HepG2 (cell line): ENCODE measurements around the gene ZKSCAN4. TPM values are rescaled to one million over a fixed set of nuclear protein-coding genes. Genes with fewer than 3 reads are reported as not detected.

Experiments
- ATF6 ChIP-seq: sonication (generic); formaldehyde crosslinking; conservative IDR thresholded peaks from 2 replicates; pipeline ENCODE4 v1.4.0; 2020; ENCODE audit warnings: missing genetic modification reagents
- CC2D1A ChIP-seq: sonication (generic); formaldehyde crosslinking; IDR thresholded peaks from 2 replicates; pipeline ENCODE4 v1.8.1; 2023; ENCODE audit warnings: mild to moderate bottlenecking, missing genetic modification reagents
- CERS6 ChIP-seq: sonication (generic); formaldehyde crosslinking; IDR thresholded peaks from 2 replicates; pipeline ENCODE4 v1.5.0; 2020; ENCODE audit warnings: missing genetic modification reagents
- GLI4 ChIP-seq: sonication (generic); formaldehyde crosslinking; IDR thresholded peaks from 2 replicates; pipeline ENCODE4 v1.5.1; 2020; ENCODE audit warnings: missing genetic modification reagents, mild to moderate bottlenecking, moderate library complexity, borderline replicate concordance
- JUND ChIP-seq: sonication (generic); formaldehyde crosslinking; IDR thresholded peaks from 2 replicates; pipeline ENCODE4 v1.8.0; 2022; ENCODE audit warnings: mild to moderate bottlenecking, missing genetic modification reagents
- KDM2A ChIP-seq: sonication (generic); formaldehyde crosslinking; IDR thresholded peaks from 2 replicates; pipeline ENCODE4 v1.4.0; 2020; ENCODE audit warnings: low read depth, missing genetic modification reagents, borderline replicate concordance
- KLF12 ChIP-seq: sonication (generic); formaldehyde crosslinking; IDR thresholded peaks from 2 replicates; pipeline ENCODE4 v1.4.0; 2020; ENCODE audit warnings: missing genetic modification reagents, borderline replicate concordance
- MXD4 ChIP-seq: IDR thresholded peaks from 2 replicates; pipeline ENCODE4 v1.6.1; 2016; ENCODE audit warnings: mild to moderate bottlenecking, missing biosample characterization, missing genetic modification reagents
- NPAS2 ChIP-seq: sonication (generic); formaldehyde crosslinking; IDR thresholded peaks from 2 replicates; pipeline ENCODE4 v1.8.0; 2022; ENCODE audit warnings: mild to moderate bottlenecking, missing genetic modification reagents, borderline replicate concordance
- PTBP1 ChIP-seq: fragments of 200-400 bp; formaldehyde crosslinking; IDR thresholded peaks from 2 replicates; pipeline ENCODE4 v1.6.1; 2018; ENCODE audit warnings: low read length, low read depth; ENCODE audit not compliant: poor library complexity, severe bottlenecking
- SNRNP70 ChIP-seq: fragments of 200-400 bp; formaldehyde crosslinking; IDR thresholded peaks from 2 replicates; pipeline ENCODE4 v1.6.1; 2017; ENCODE audit warnings: mild to moderate bottlenecking, low read depth, low read length, moderate library complexity
- SRY ChIP-seq: sonication (generic); formaldehyde crosslinking; IDR thresholded peaks from 2 replicates; pipeline ENCODE4 v1.8.0; 2022; ENCODE audit warnings: mild to moderate bottlenecking, missing genetic modification reagents
- TAF1 ChIP-seq: sonication (generic); formaldehyde crosslinking; IDR thresholded peaks from 2 replicates; pipeline ENCODE4 v1.4.0; 2020; ENCODE audit warnings: missing genetic modification reagents
- TEF ChIP-seq: sonication (generic); formaldehyde crosslinking; IDR thresholded peaks from 2 replicates; pipeline ENCODE4 v1.5.0; 2020; ENCODE audit warnings: missing genetic modification reagents
- ZFP62 ChIP-seq: sonication (generic); formaldehyde crosslinking; IDR thresholded peaks from 2 replicates; pipeline ENCODE4 v1.4.0; 2020; ENCODE audit warnings: missing genetic modification reagents
- ZNF451 ChIP-seq: sonication (generic); formaldehyde crosslinking; IDR thresholded peaks from 2 replicates; pipeline ENCODE4 v1.5.0; 2020; ENCODE audit warnings: mild to moderate bottlenecking, missing genetic modification reagents
- ZNF691 ChIP-seq: sonication (generic); formaldehyde crosslinking; IDR thresholded peaks from 2 replicates; pipeline ENCODE4 v1.4.0; 2020; ENCODE audit warnings: missing genetic modification reagents, low read depth, mild to moderate bottlenecking, borderline replicate concordance
- polyA plus RNA-seq, 8 experiments: library from polyadenylated mRNA; depleted of rRNA in 3 of 8; stranded (reverse) in 7 of 8; unstranded in 1 of 8; fragments of >200 nt; fragmentation: Illumina TruSeq in 4 of 8; extraction: Trizol in 4 of 8; gene quantifications; 2 replicates each; pipeline versions ENCODE4 v1.2.1 to v1.2.3, GENCODE V29; 2011 to 2016; ENCODE audit warnings: low read depth in 4 of 8, missing spikeins in 1 of 8, mixed read lengths in 1 of 8; ENCODE audit not compliant: insufficient read depth in 1 of 8
- total RNA-seq, 5 experiments: library from RNA; depleted of rRNA; stranded (reverse); fragments of >200 nt; fragmentation: Illumina TruSeq; extraction: Trizol; gene quantifications; 2 replicates each; pipeline ENCODE4 v1.2.3, GENCODE V29; 2016; ENCODE audit warnings: low read depth in 1 of 5
- TF ChIP-seq, protein P1 (sequence below): sonication (generic); formaldehyde crosslinking; IDR thresholded peaks from 2 replicates; pipeline ENCODE4 v1.4.0; 2020; ENCODE audit warnings: missing genetic modification reagents
- TF ChIP-seq, protein P2 (sequence below): sonication (generic); formaldehyde crosslinking; IDR thresholded peaks from 2 replicates; pipeline ENCODE4 v1.9.0; 2021; ENCODE audit warnings: missing genetic modification reagents, borderline replicate concordance
- TF ChIP-seq, protein P3 (sequence below): sonication (generic); formaldehyde crosslinking; IDR thresholded peaks from 2 replicates; pipeline ENCODE4 v1.5.0; 2020; ENCODE audit warnings: missing genetic modification reagents

Gene ZKSCAN4
- total and polyA plus RNA-seq, 2 of the 13 experiments (the other 11 are each of a cell fraction or from before 2014, with no cell fraction given) = 2.9 to 7.8 TPM

DNA sequence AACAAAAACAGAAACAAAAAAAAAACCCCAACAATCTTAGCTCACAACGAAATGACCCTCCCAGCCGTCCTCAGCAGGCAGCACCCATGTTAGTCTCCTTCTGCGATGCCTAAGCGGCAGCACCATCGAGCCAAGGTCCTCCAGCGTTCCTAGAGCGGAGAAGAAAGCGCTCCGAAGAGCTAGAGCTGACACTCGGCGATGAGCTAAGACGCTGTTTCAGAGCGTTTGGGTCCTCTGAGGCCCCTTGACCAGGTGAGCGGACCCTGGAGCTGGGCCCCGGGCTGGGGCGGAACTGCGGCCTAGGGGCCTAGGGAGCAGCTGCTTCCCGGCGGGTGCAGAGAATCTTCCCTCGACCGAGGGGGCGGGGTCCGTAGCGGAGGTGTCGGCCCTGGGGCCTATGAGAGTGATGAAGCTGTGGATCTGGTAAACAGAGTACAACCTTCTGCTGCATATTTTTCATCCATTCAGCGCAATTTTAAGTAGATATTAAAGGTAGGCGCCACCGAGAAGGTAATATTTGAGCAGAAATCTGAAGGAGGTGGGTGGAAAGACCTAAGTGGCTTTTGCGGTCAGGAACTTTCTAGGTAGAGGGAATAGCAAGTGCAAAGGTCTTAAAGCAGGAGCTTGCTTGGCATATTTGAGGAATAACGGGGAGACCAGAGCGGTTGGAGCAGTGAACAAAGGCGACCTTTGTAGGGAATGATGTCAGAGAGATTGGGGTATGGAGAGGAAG, 15.1 kb upstream of the ZKSCAN4 start, which contains the start of gene ZSCAN26 (continued):
- TF ChIP-seq ATF6 (CRISPR knock-in tag) = 0 out of 2 replicates have a peak, but pooled peaks have one; percentile 82
- no peak for TF ChIP-seq JUND (CRISPR knock-in tag)
- peak; percentile 98 for TF ChIP-seq KDM2A (CRISPR knock-in tag)
- peak; percentile 91 for TF ChIP-seq TAF1 (CRISPR knock-in tag)
- TF ChIP-seq, protein P1, sequence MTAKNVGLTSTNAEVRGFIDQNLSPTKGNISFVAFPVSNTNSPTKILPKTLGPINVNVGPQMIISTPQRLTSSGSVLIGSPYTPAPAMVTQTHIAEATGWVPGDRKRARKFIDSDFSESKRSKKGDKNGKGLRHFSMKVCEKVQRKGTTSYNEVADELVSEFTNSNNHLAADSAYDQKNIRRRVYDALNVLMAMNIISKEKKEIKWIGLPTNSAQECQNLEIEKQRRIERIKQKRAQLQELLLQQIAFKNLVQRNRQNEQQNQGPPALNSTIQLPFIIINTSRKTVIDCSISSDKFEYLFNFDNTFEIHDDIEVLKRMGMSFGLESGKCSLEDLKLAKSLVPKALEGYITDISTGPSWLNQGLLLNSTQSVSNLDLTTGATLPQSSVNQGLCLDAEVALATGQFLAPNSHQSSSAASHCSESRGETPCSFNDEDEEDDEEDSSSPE (CRISPR knock-in tag) = peak; percentile 74
- no peak for TF ChIP-seq CERS6 (CRISPR knock-in tag)
- TF ChIP-seq, protein P2, sequence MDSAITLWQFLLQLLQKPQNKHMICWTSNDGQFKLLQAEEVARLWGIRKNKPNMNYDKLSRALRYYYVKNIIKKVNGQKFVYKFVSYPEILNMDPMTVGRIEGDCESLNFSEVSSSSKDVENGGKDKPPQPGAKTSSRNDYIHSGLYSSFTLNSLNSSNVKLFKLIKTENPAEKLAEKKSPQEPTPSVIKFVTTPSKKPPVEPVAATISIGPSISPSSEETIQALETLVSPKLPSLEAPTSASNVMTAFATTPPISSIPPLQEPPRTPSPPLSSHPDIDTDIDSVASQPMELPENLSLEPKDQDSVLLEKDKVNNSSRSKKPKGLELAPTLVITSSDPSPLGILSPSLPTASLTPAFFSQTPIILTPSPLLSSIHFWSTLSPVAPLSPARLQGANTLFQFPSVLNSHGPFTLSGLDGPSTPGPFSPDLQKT = no peak
- TF ChIP-seq SRY = peak; percentile 98
- TF ChIP-seq ZNF691 (CRISPR knock-in tag) = 0 out of 2 replicates have a peak, but pooled peaks have one; percentile 74
- TF ChIP-seq NPAS2 (CRISPR knock-in tag) = no peak
- peak; percentile 63 for TF ChIP-seq PTBP1
- peak; percentile 96 for TF ChIP-seq KLF12 (CRISPR knock-in tag)
- TF ChIP-seq ZFP62 (CRISPR knock-in tag) = no peak
- no peak; the same call in 1 of the 2 replicates for TF ChIP-seq GLI4 (CRISPR knock-in tag)
- no peak for TF ChIP-seq ZNF451 (CRISPR knock-in tag)
- TF ChIP-seq SNRNP70 = no peak
- TF ChIP-seq MXD4 (CRISPR knock-in tag) = peak; percentile 41; the same call in 1 of the 2 replicates
- no peak for TF ChIP-seq CC2D1A (CRISPR knock-in tag)
- TF ChIP-seq TEF = no peak; the same call in 1 of the 2 replicates
- TF ChIP-seq, protein P3, sequence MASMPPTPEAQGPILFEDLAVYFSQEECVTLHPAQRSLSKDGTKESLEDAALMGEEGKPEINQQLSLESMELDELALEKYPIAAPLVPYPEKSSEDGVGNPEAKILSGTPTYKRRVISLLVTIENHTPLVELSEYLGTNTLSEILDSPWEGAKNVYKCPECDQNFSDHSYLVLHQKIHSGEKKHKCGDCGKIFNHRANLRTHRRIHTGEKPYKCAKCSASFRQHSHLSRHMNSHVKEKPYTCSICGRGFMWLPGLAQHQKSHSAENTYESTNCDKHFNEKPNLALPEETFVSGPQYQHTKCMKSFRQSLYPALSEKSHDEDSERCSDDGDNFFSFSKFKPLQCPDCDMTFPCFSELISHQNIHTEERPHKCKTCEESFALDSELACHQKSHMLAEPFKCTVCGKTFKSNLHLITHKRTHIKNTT (CRISPR knock-in tag) = no peak
